Adrenal gland (tissue), 12 donors: ENCODE results near the gene CCDC70. TPM values are rescaled to one million over a fixed set of nuclear protein-coding genes. Genes with fewer than 3 reads are reported as not detected.
"Not testable (repeated sequence)": the region's sequence is repeated elsewhere in the genome, so short reads cannot be mapped to it uniquely, and the experiment has no call there.

Source experiments
- DNase-seq, 7 donors: peaks; one replicate each; pipeline ENCODE4 v3.0.0-alpha.2; 2019 to 2020
- H3K27ac ChIP-seq, 5 donors: fragments of 200-600 bp; sonication (generic) in 4 of 5; 1 replicate in 3 of 5; 2 replicates in 2 of 5; pipeline versions ENCODE4 v1.5.1 to v1.8.0; 2016 to 2020; ENCODE audit warnings: mild to moderate bottlenecking in 1 of 5
- H3K27me3 ChIP-seq: fragments of 200-600 bp; 2 replicates; pipeline ENCODE4 v1.8.0; 2021
- H3K36me3 ChIP-seq, 2 donors: fragments of 200-600 bp; replicated peaks in 1 of 2; 1 replicate in 1 of 2; 2 replicates in 1 of 2; pipeline versions ENCODE4 v1.5.1 to v1.8.0; 2018 to 2022
- H3K4me1 ChIP-seq, 2 donors: fragments of 200-600 bp; replicated peaks in 1 of 2; 1 replicate in 1 of 2; 2 replicates in 1 of 2; pipeline versions ENCODE4 v1.5.1 to v1.8.0; 2018 to 2021
- H3K4me3 ChIP-seq, 4 donors: fragments of 200-600 bp; sonication (generic) in 3 of 4; one replicate each; pipeline ENCODE4 v1.5.1; 2016 to 2018
- H3K9me3 ChIP-seq, 3 donors: fragments of 200-600 bp; sonication (generic) in 1 of 3; replicated peaks in 1 of 3; 1 replicate in 2 of 3; 2 replicates in 1 of 3; pipeline versions ENCODE4 v1.5.1 to v1.8.0; 2016 to 2021
- CTCF ChIP-seq, 6 experiments: fragments of 450-650 bp in 4 of 6; fragments of 200-600 bp in 2 of 6; sonication (generic) in 1 of 6; IDR thresholded peaks; 1 replicate in 5 of 6; 2 replicates in 1 of 6; pipeline versions ENCODE4 v1.5.1 to v1.8.0; 2016 to 2021; ENCODE audit warnings: antibody characterized with exemption in 6 of 6, mild to moderate bottlenecking in 2 of 6, moderate library complexity in 1 of 6
- POLR2A ChIP-seq, 2 donors: fragments of 450-650 bp; IDR thresholded peaks; one replicate each; pipeline ENCODE4 v1.6.1; 2017; ENCODE audit warnings: antibody characterized with exemption in 2 of 2, mild to moderate bottlenecking in 2 of 2, moderate library complexity in 1 of 2
- WGBS, 4 donors: extraction: QIAGEN DNeasy Blood & Tissue Kit in 2 of 4; methylation state at CpG; one replicate each; pipeline versions ENCODE4 v1.1.5 to v1.1.7; 2013 to 2017; 5-methylcytosine and 5-hydroxymethylcytosine counted together
- intact Hi-C, 2 donors: fragments of 100-400 bp; cut with DNase I; formaldehyde crosslinking; loops; one replicate each; pipeline versions ENCODE4 v1.14.1 to v1.15.0; 2022 to 2023
- polyA plus RNA-seq, 3 donors: library from polyadenylated mRNA; stranded (reverse); fragments of 200-250 nt in 2 of 3; fragments of 350-450 nt in 1 of 3; fragmentation: Illumina TruSeq in 1 of 3; extraction: RNeasy Lipid Tissue Mini Kit (QIAGEN cat#74804) in 1 of 3; gene quantifications; one replicate each; pipeline ENCODE4 v1.2.3, GENCODE V29; 2013 to 2014
- total RNA-seq, 9 donors: library from RNA; depleted of rRNA in 4 of 9; stranded (reverse); fragments of >200 nt in 4 of 9; fragments of 120-200 nt in 1 of 9; fragmentation: NEBNext Ultra II Directional in 1 of 9; extraction: Animal tissue kit (Norgen Biotek cat#: 25700) in 1 of 9; gene quantifications; one replicate each; pipeline versions ENCODE4 v1.1.0 to v1.2.4, GENCODE V29; 2013 to 2023
- donor health status: healthy with polysubstance abuse.
- donor health status: Bipolar disorder and iron deficiency.
- donor health status: DM: yes; HTN: yes; CAD: no.
- donor health status: DM: no; HTN: no; CAD: no.
- donor health status: DM: no; HTN: no; CAD: no.
- donor health status: DM: yes; HTN: yes; CAD: no.

CCDC70 gene
- total and polyA plus RNA-seq, 12 donors, result not detected

- no peaks in the 10 kb centered on the region for H3K9me3 ChIP-seq
- no peaks in the 10 kb centered on the region for H3K36me3 ChIP-seq
- H3K4me3 ChIP-seq, result no peak overlapping the region
- H3K27ac ChIP-seq, result no peak overlapping the region
- 75 to 82% (median 77%) methylated on average over 13 of the region's 13 CpGs for WGBS, 4 donors
- H3K4me1 ChIP-seq, result peaks cover 0 to 19% of the 10 kb centered on the region in 2 donors
- H3K27me3 ChIP-seq, result no peaks in the 10 kb centered on the region
- no peak for TF ChIP-seq CTCF (IDR thresholded peaks at IDR 0.05)
- no peak for TF ChIP-seq POLR2A (IDR thresholded peaks at IDR 0.05)
- no peak for DNase-seq
- intact Hi-C loops, result no loop called here
Observed at GRCh38 chr13:51822106-51822815, 39.5 kb upstream of the CCDC70 start.

DNA sequence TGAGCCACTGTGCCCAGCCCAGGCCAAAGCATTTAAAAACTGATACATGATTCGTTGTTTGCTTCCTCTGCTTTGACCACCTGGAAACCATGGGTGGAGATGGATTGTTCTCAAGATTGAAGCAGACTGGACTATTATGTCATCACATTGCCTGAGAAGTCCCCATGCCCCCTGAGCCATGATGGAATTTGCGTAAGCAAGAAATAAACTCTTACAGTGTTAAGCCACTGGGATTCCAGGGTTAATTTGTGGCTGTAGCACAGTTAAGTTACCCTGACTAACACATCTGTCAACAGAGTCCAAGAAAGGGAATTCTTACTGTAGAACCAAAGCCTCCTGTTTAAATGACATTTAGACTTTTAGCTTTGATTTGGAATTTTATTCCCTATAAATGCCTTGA, 38.4 kb upstream of the CCDC70 start:
- Histone ChIP-seq H3K36me3 (no peaks in the 10 kb centered on the region), H3K27me3 (peaks cover 4% of the 10 kb centered on the region), H3K27ac (no peak overlapping the region), H3K4me1 (peaks cover 0 to 19% of the 10 kb centered on the region in 2 donors), H3K9me3 (no peaks in the 10 kb centered on the region), H3K4me3 (no peak overlapping the region)
- 85 to 88% (median 87%) methylated on average over 2 of the region's 2 CpGs for WGBS, 4 donors
- DNase-seq, result no peak
- intact Hi-C loops, result no loop called here
- TF ChIP-seq CTCF (IDR thresholded peaks at IDR 0.05), result no peak
- TF ChIP-seq POLR2A (IDR thresholded peaks at IDR 0.05), result no peak

- no peak for TF ChIP-seq CTCF (IDR thresholded peaks at IDR 0.05)
- TF ChIP-seq POLR2A (IDR thresholded peaks at IDR 0.05), result no peak
- intact Hi-C loops, result no loop called here
- WGBS, 4 donors, result 66 to 71% (median 68%) methylated on average over 2 of the region's 2 CpGs
- H3K4me3 ChIP-seq, result no peak overlapping the region
- H3K27ac ChIP-seq, result no peak overlapping the region
- no peaks in the 10 kb centered on the region for H3K9me3 ChIP-seq
- H3K27me3 ChIP-seq, result peaks cover 4% of the 10 kb centered on the region
- no peaks in the 10 kb centered on the region for H3K36me3 ChIP-seq
- peaks cover 0 to 19% of the 10 kb centered on the region in 2 donors for H3K4me1 ChIP-seq
- no peak for DNase-seq
Observed at GRCh38 chr13:51823863-51824262, 37.9 kb upstream of the CCDC70 start.

DNA sequence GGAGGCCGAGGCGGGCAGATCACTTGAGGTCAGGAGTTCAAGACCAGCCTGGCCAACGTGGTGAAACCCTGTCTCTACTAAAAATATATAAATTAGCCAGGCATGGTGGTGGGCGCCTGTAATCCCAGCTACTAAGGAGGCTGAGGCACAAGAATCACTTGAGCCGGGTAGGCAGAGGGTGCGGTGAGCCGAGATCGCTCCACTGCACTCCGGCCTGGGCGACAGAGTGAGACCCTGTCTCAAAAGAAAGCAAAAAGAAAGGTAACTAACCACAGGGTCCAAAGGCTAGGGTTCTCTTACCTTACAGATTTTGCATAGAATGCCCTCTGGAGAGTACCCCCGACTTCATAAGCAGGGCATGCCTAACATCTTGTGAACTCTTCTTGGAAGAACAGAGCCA, 37.1 kb upstream of the CCDC70 start:
- H3K9me3 ChIP-seq, H3K4me3 ChIP-seq, DNase-seq, H3K27ac ChIP-seq, intact Hi-C loops, H3K36me3 ChIP-seq, H3K27me3 ChIP-seq: not testable (repeated sequence)
- H3K4me1 ChIP-seq, result peaks cover 0 to 19% of the 10 kb centered on the region in 2 donors
- WGBS, 4 donors, result 83 to 88% (median 84%) methylated on average over 11 of the region's 11 CpGs

DNA sequence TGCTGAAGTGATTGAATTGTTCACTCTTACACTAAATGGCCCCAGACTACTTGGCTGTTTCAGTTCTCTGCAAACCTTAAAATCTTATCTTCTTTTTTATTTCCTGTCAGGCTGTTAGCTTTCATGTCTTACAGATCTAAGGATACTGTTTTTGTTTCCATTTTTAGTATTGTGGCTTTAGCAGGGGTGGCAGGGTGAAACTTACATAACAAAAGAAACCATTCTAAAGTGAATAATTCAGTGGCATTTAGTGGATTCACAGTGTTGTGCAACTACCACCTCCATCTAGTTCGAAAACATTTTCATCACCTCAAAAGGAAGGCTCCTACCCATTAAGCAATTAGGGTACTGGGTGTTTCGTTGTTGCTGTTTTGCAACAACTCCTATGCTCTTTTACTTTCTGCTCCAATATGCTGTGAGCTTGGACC, 36.6 kb upstream of the CCDC70 start:
- WGBS, 4 donors, result 48 to 66% (median 60%) methylated on average over 2 of the region's 2 CpGs
- Histone ChIP-seq H3K4me3 (no peak overlapping the region), H3K27ac (no peak overlapping the region), H3K4me1 (peaks cover 0 to 19% of the 10 kb centered on the region in 2 donors), H3K27me3 (peaks cover 4% of the 10 kb centered on the region), H3K36me3 (no peaks in the 10 kb centered on the region), H3K9me3 (no peaks in the 10 kb centered on the region)
- TF ChIP-seq POLR2A (IDR thresholded peaks at IDR 0.05), result no peak
- no peak for TF ChIP-seq CTCF (IDR thresholded peaks at IDR 0.05)
- intact Hi-C loops, result no loop called here
- no peak for DNase-seq
